ENCODE measurements around the gene TENM4. TPM values are rescaled to one million over a fixed set of nuclear protein-coding genes. Genes with fewer than 3 reads are reported as not detected.

Gene TENM4
- total RNA-seq, 8 experiments from 2014 or later, result 0.59 to 82.2 (median 24.2) TPM

DNA sequence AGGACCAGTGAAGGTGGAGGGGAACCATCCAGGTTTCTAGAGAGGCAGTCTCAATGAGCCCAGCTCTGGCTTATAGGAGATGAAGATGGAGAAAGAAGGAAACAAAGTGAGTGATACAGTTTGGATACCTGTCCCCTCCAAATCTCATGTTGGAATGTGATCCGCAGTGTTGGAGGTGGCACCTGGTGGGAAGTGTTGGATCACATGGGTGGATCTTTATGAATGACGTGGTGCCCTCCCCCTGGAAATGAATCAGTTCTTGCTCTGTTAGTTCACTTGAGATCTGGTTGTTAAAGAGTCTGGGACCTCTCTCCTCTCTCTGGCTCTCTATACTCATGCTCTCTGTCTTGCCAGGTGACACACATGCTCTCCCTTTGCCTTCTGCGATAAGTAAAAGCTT is 473.0 kb downstream of the TENM4 start:
- Histone ChIP-seq H3K27ac (no peak overlapping the region), H3K4me3 (no peak overlapping the region), H3K4me1 (replicated peaks in 1 of 2) (peaks cover 16% of the 10 kb centered on the region in 2 donors)
- in situ Hi-C loops (cut with MboI; ENCODE audit: low pct_unique_long_range_greater_than_20kb in 2 of 9, low sequenced_read_pairs in 9 of 9, unreplicated experiment in 9 of 9), result loop anchor here in 1 of 9 experiments (25.0 kb wide), 1 partner anchor 156 kb away; no protein-coding TSS in a partner anchor
- no peak for ATAC-seq (replicated peaks in 6 of 8)
- 17 to 100% (median 52%) methylated on average over 1 to 2 of the region's 3 CpGs; no CpG with 5 or more reads in 5 of the 10 experiments for WGBS, 10 experiments

GRCh38 chr11:78965432-78965831 is 475.4 kb downstream of the TENM4 start:
- Histone ChIP-seq H3K4me3 (no peak overlapping the region), H3K27ac (no peak overlapping the region), H3K4me1 (replicated peaks in 1 of 2) (peaks cover 18 to 21% of the 10 kb centered on the region in 2 donors)
- 42 to 86% (median 80%) methylated on average over 1 to 8 of the region's 8 CpGs; no CpG with 5 or more reads in 2 of the 10 experiments for WGBS, 10 experiments
- in situ Hi-C loops (cut with MboI; ENCODE audit: low pct_unique_long_range_greater_than_20kb in 2 of 9, low sequenced_read_pairs in 9 of 9, unreplicated experiment in 9 of 9), result loop anchor here in 1 of 9 experiments (25.0 kb wide), 1 partner anchor 153 kb away; no protein-coding TSS in a partner anchor
- no peak for ATAC-seq (replicated peaks in 6 of 8)

GRCh38 chr11:78961937-78962701 is 478.7 kb downstream of the TENM4 start:
- Histone ChIP-seq H3K27ac (peak overlapping the region in 1 of 2 donors; percentile 70), H3K4me3 (peak overlapping the region; percentile 28 to 36 (median 30)), H3K4me1 (replicated peaks in 1 of 2) (peaks cover 10 to 31% of the 10 kb centered on the region in 2 donors)
- WGBS, 10 experiments, result 0 to 20% (median 12%) methylated on average over 1 to 9 of the region's 36 CpGs; no CpG with 5 or more reads in 6 of the 10 experiments
- in situ Hi-C loops (cut with MboI; ENCODE audit: low pct_unique_long_range_greater_than_20kb in 2 of 9, low sequenced_read_pairs in 9 of 9, unreplicated experiment in 9 of 9), result loop anchor here in 1 of 9 experiments (25.0 kb wide), 1 partner anchor 150 kb away; no protein-coding TSS in a partner anchor
- ATAC-seq (replicated peaks in 6 of 8), result peak in 7 of 8 experiments; percentile 65 to 94 (median 91)

DNA sequence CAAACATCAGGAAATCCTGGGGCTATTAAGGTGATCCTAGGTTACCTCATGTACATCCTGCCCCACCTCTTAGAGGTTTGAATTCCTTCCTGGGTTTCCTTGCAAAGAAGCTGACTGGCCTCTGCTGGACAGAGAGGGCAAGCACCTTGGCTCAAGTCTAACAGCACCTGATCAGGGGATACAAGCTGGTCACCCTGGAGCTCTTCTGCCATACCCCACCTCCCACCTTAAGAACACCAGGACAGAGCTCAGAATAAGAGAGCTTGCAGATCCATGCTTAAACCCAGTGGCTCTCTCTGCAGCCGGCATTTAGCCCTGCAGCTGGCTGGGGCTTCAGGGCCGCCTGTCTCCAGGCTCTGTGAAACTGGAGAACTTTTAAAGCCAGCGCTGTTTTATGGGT is 479.6 kb downstream of the TENM4 start:
- Histone ChIP-seq H3K4me1 (replicated peaks in 1 of 2) (peaks cover 16 to 38% of the 10 kb centered on the region in 2 donors), H3K4me3 (no peak overlapping the region), H3K27ac (no peak overlapping the region)
- WGBS, 10 experiments, result 0 to 80% (median 21%) methylated on average over 1 to 2 of the region's 3 CpGs; no CpG with 5 or more reads in 5 of the 10 experiments
- in situ Hi-C loops (cut with MboI; ENCODE audit: low pct_unique_long_range_greater_than_20kb in 2 of 9, low sequenced_read_pairs in 9 of 9, unreplicated experiment in 9 of 9), result loop anchor here in 1 of 9 experiments (25.0 kb wide), 1 partner anchor 149 kb away; no protein-coding TSS in a partner anchor
- ATAC-seq (replicated peaks in 6 of 8), result peak in 4 of 8 experiments; percentile 10 to 81 (median 69)

GRCh38 chr11:78958444-78958843 is 482.4 kb downstream of the TENM4 start:
- no peak overlapping the region for H3K27ac ChIP-seq
- no peak overlapping the region for H3K4me3 ChIP-seq
- H3K4me1 ChIP-seq (replicated peaks in 1 of 2), result peaks cover 36 to 59% of the 10 kb centered on the region in 2 donors
- in situ Hi-C loops (cut with MboI; ENCODE audit: low pct_unique_long_range_greater_than_20kb in 2 of 9, low sequenced_read_pairs in 9 of 9, unreplicated experiment in 9 of 9), result loop anchor here in 1 of 9 experiments (25.0 kb wide), 1 partner anchor 146 kb away; no protein-coding TSS in a partner anchor
- WGBS, 10 experiments, result 14 to 100% (median 61%) methylated on average over 1 to 2 of the region's 3 CpGs; no CpG with 5 or more reads in 6 of the 10 experiments
- no peak for ATAC-seq (replicated peaks in 6 of 8)

GRCh38 chr11:78957476-78958245 is 483.2 kb downstream of the TENM4 start:
- WGBS, 10 experiments, result 30 to 60% (median 50%) methylated on average over 1 to 5 of the region's 5 CpGs
- in situ Hi-C loops (cut with MboI; ENCODE audit: low pct_unique_long_range_greater_than_20kb in 2 of 9, low sequenced_read_pairs in 9 of 9, unreplicated experiment in 9 of 9), result loop anchor here in 1 of 9 experiments (25.0 kb wide), 1 partner anchor 145 kb away; no protein-coding TSS in a partner anchor
- H3K4me1 ChIP-seq (replicated peaks in 1 of 2), result peaks cover 32 to 61% of the 10 kb centered on the region in 2 donors
- ATAC-seq (replicated peaks in 6 of 8), result no peak
- H3K27ac ChIP-seq, result no peak overlapping the region
- H3K4me3 ChIP-seq, result no peak overlapping the region

DNA sequence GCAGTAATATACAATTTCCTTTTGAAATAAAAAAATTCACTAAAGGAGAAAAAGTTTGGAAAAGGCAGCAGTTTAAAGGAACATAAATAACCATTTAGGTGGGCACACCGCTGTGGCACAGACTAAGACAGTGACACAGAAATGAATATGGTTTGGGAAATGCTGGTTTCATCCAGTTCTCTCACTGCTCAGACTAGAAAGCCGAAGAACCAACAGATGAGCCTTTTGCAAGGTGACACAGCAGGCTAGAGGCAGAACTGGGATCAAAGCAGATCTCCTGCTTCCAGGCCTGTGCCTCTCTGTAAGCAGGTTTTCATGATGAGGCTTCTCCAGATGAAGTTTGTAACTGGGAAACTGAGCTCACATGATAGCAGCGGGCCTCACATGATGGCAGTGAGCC is 486.1 kb downstream of the TENM4 start:
- 82 to 100% (median 91%) methylated on average over 1 to 3 of the region's 3 CpGs; no CpG with 5 or more reads in 2 of the 10 experiments for WGBS, 10 experiments
- in situ Hi-C loops (cut with MboI; ENCODE audit: low pct_unique_long_range_greater_than_20kb in 2 of 9, low sequenced_read_pairs in 9 of 9, unreplicated experiment in 9 of 9), result loop anchor here in 1 of 9 experiments (25.0 kb wide), 1 partner anchor 142 kb away; no protein-coding TSS in a partner anchor

GRCh38 chr11:78954261-78954660 is 486.6 kb downstream of the TENM4 start:
- no peak overlapping the region for H3K27ac ChIP-seq
- WGBS, 10 experiments, result 50 to 79% (median 70%) methylated on average over 1 to 2 of the region's 2 CpGs; no CpG with 5 or more reads in 5 of the 10 experiments
- no peak overlapping the region for H3K4me3 ChIP-seq
- peaks cover 33 to 65% of the 10 kb centered on the region in 2 donors for H3K4me1 ChIP-seq (replicated peaks in 1 of 2)
- ATAC-seq (replicated peaks in 6 of 8), result peak in 2 of 8 experiments; percentile 12 to 19
- in situ Hi-C loops (cut with MboI; ENCODE audit: low pct_unique_long_range_greater_than_20kb in 2 of 9, low sequenced_read_pairs in 9 of 9, unreplicated experiment in 9 of 9), result loop anchor here in 1 of 9 experiments (25.0 kb wide), 1 partner anchor 142 kb away; no protein-coding TSS in a partner anchor

More for the DNA sequence above, 486.1 kb downstream of the TENM4 start:
- H3K4me1 ChIP-seq (replicated peaks in 1 of 2), result peaks cover 33 to 60% of the 10 kb centered on the region in 2 donors
- H3K27ac ChIP-seq, result no peak overlapping the region
- no peak overlapping the region for H3K4me3 ChIP-seq
- peak in 5 of 8 experiments; percentile 37 to 69 (median 57) for ATAC-seq (replicated peaks in 6 of 8)

GRCh38 chr11:78952890-78953289 is 487.9 kb downstream of the TENM4 start:
- no peak overlapping the region for H3K4me3 ChIP-seq
- peaks cover 33 to 57% of the 10 kb centered on the region in 2 donors for H3K4me1 ChIP-seq (replicated peaks in 1 of 2)
- WGBS, 10 experiments, result 0 to 73% (median 56%) methylated on average over 2 to 4 of the region's 4 CpGs; no CpG with 5 or more reads in 3 of the 10 experiments
- ATAC-seq (replicated peaks in 6 of 8), result peak in 1 of 8 experiments; percentile 63
- no peak overlapping the region for H3K27ac ChIP-seq
- in situ Hi-C loops (cut with MboI; ENCODE audit: low pct_unique_long_range_greater_than_20kb in 2 of 9, low sequenced_read_pairs in 9 of 9, unreplicated experiment in 9 of 9), result loop anchor here in 1 of 9 experiments (25.0 kb wide), 1 partner anchor 141 kb away; no protein-coding TSS in a partner anchor

GRCh38 chr11:78952175-78952574 is 488.7 kb downstream of the TENM4 start:
- Histone ChIP-seq H3K27ac (no peak overlapping the region), H3K4me1 (replicated peaks in 1 of 2) (peaks cover 33 to 52% of the 10 kb centered on the region in 2 donors), H3K4me3 (no peak overlapping the region)
- in situ Hi-C loops (cut with MboI; ENCODE audit: low pct_unique_long_range_greater_than_20kb in 2 of 9, low sequenced_read_pairs in 9 of 9, unreplicated experiment in 9 of 9), result loop anchor here in 1 of 9 experiments (25.0 kb wide), 1 partner anchor 140 kb away; no protein-coding TSS in a partner anchor
- ATAC-seq (replicated peaks in 6 of 8), result no peak
- WGBS, 10 experiments, result 40 to 92% (median 67%) methylated on average over 2 to 7 of the region's 7 CpGs; no CpG with 5 or more reads in 2 of the 10 experiments

- peak overlapping the region in 1 of 2 donors; percentile 33 for H3K27ac ChIP-seq
- in situ Hi-C loops (cut with MboI; ENCODE audit: low pct_unique_long_range_greater_than_20kb in 2 of 9, low sequenced_read_pairs in 9 of 9, unreplicated experiment in 9 of 9), result loop anchor here in 1 of 9 experiments (25.0 kb wide), 1 partner anchor 138 kb away; no protein-coding TSS in a partner anchor
- peaks cover 19 to 34% of the 10 kb centered on the region in 2 donors for H3K4me1 ChIP-seq (replicated peaks in 1 of 2)
- H3K4me3 ChIP-seq, result no peak overlapping the region
- WGBS, 10 experiments, result 0 to 100% (median 81%) methylated on average over 1 to 4 of the region's 6 CpGs; no CpG with 5 or more reads in 4 of the 10 experiments
- peak in 5 of 8 experiments; percentile 65 to 83 (median 81) for ATAC-seq (replicated peaks in 6 of 8)
Observed at GRCh38 chr11:78949976-78950690, 490.7 kb downstream of the TENM4 start.

Data from motor neuron (in vitro differentiated cells).